IPS DF 4.7 (cell line): ENCODE results near the gene SAPCD2.
"Not testable (repeated sequence)": the region's sequence is repeated elsewhere in the genome, so short reads cannot be mapped to it uniquely, and the experiment has no call there.

Source experiments
- DNase-seq: peaks from one replicate; pipeline ENCODE4 v3.0.0-alpha.2; 2013; ENCODE audit warnings: low spot score; ENCODE audit errors: extremely low read depth

Gene SAPCD2

DNA sequence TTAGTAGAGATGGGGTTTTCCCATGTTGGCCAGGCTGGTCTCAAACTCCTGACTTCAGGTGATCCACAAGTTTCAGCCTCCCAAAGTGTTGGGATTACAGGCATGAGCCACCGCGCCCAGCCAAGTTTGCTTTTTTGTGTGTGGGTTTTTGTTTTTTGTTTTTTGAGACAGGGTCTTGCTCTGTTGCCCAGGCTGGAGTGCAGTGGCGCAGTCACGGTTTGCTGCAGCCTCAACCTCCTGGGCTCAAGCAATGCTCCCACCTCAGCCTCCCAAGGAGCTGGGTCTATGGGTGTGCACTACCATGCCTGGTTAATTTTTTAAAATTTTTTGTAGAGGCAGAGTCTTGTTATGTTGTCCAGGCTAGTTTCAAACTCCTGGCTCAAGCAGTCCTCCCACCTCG lies 36.9 kb downstream of the SAPCD2 start:
- not testable (repeated sequence) for DNase-seq

- no peak for DNase-seq
Observed at GRCh38 chr9:137032858-137033257, 37.5 kb downstream of the SAPCD2 start.

DNA sequence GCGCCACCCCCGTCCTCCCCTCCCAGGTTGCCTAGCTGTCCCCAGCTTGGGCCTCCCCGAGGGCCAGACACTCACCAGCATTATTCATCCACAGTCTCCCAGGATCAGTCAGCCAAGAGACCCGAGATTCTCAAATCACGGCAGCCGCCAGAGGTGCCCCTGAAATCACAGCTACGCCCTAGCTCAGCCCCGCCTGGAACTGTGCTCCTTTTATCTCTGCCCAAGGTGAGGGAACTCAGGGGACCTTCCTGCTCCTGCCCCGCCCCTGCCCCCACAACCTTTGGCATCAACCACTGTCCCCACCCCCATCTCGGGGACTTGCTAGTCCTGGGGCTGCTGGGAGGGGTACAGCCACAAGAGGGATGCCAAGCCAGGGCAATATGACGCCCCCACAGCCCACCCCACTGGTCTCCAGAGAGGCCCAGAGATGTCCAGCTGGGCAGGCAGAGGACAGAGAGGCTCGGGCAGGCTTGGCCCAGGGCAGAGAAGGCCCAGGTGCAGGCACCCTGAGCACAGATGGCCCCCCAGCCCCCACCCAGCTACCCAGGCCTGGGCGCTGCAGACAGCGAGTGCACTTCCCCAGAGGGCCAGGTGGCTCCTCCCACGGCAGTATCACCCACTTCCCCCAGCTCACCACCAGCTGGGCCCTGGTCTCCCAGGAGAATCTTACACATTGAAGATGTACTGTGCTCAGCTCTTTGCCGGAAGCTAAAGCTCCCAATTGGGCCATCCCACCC lies 38.3 kb downstream of the SAPCD2 start, which contains the start of gene FUT7:
FUT7 (minus strand) TSS at position 185 of the 737 bp plus-strand sequence; CDS start at position 88, 97 bp downstream.
- DNase-seq: no peak

GRCh38 chr9:137030538-137031527 lies 39.5 kb downstream of the SAPCD2 start:
- no peak for DNase-seq

GRCh38 chr9:137030006-137030405 lies 40.4 kb downstream of the SAPCD2 start:
- no peak for DNase-seq

GRCh38 chr9:137029058-137029936 lies 41.1 kb downstream of the SAPCD2 start:
- DNase-seq: no peak

DNA sequence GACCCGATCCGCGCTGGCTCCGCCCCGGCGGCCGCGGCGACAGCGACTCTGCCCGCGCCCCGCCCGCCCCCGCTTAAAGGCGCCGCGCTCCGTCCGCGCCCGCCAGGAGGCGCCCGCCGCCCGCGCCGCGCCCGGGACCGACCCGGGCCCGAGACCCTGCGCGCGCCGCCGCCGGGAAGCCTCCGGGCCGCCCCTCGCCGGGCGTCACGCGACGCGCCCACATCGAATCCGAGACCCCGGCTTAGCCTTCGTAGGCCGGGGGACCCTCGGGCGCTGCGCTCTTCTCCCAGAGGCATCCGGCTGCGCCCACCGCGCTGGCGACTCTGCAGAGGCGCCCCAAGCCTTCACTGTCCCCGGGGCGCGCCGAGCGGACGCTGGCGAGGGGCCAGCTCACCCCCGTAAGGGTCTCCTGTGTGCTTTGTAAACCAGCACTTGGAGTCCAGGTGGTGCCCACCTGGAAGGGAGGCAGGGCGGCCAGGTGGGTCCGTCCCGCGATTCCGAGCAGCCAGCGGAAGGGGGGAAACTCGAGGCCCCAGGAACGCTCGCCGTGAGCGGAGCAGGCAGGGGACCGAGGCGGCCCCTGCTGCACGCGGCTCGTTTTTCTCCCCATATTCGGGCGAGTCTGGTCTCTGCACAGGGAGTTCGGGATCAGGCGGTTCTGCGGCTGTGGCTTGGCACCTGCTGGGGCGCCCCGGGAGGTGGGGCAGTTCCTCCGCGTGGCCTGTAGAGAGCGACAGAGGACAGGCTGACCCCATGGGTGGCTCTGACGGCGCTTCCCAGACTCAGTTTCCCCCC lies 41.9 kb downstream of the SAPCD2 start:
- no peak for DNase-seq

- DNase-seq: no peak
Observed at GRCh38 chr9:137027369-137028262, 42.7 kb downstream of the SAPCD2 start, which contains the start of gene ABCA2. TSS of gene ABCA2 (minus strand) at chr9:137028237. CDS start at chr9:137028140, 97 bp downstream.

DNA sequence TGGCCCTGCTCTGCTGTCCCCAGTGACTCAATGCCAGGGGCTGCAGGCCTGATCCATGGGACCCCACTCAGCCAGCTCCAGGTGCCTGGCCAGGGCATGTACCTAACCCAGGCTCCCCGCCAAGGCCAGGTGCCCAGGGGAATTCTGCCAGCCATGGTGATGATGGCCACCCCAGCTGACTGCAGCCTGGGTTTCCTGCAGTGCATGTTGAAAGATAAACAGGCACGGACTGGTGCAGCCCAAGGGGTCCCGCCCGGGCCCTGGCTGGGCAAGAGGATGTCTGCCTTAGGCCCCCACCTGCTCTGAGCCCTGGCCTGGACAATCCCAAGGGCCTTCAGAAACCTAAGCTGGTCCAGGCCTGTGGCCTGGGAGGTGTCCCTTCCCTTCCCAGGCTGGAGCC lies 43.5 kb downstream of the SAPCD2 start:
- DNase-seq: no peak

- no peak for DNase-seq
Observed at GRCh38 chr9:137026384-137026783, 44.0 kb downstream of the SAPCD2 start.

DNA sequence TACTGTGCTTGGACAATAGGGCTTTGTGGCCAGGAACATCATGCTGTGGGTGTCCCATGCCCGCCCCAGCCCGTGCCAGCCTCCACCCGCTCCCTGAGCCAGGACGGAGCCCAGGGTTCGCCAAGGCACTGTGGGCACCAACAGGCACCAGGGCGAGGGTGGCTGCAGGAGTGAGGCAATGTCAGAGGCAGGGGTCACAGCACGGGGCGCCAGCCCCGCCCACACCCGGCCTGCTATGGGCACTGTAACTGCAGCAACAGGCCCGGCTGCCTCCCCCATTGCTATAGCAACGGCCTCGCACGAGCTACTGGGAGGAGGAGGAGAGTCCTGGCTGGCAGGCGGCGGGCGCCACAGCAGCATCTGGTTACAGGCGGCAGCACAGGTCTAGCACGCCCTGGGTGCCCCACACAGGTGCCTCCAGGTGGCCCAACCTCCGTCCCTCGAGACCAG lies 44.8 kb downstream of the SAPCD2 start:
- no peak for DNase-seq

- no peak for DNase-seq
Observed at GRCh38 chr9:137023583-137023991, 46.8 kb downstream of the SAPCD2 start.

DNA sequence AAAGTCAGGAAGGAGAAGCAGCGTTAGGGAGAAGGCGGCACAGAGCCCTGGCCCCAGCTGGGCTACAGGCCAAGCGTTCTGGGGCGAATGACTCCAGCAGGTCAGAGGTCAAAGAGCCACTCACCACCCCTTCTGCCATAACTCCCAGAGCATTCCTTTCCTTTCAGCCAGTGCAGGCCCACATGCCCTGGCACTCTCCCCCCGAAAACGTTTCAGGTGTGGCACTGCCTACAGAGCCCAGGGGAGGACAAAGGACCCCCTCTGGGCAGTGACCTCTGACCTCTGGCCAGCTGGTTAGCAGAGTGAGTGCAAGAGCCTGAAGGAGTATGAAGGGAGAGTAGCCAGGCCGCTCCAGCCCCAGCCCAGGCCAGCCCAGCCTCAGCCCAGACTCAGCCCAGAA lies 47.2 kb downstream of the SAPCD2 start:
- no peak for DNase-seq

DNA sequence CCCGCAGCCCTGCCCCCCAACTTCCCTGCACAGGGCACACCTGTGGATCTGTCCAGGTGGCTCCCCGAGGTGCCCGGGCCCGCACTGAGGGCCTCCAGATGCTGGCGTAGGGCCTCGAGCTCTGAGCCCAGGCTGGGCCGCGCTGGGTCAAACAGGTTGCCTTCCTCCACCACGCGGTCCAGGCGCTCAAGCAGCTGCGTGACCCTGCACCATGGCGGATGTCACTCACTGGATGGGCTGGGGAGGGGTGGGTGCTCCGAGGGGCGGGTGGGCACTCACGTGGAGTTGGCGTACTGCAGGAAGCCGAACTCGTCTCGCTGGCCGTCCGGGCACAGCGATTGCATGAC lies 47.7 kb downstream of the SAPCD2 start:
- no peak for DNase-seq

- DNase-seq: no peak
Observed at GRCh38 chr9:137021979-137022661, 48.2 kb downstream of the SAPCD2 start.

- no peak for DNase-seq
Observed at GRCh38 chr9:137021568-137021978, 48.8 kb downstream of the SAPCD2 start.

- DNase-seq: no peak
Observed at GRCh38 chr9:137020771-137021567, 49.4 kb downstream of the SAPCD2 start.
